Osteocyte (in vitro differentiated cells): Measurements from ENCODE around the gene MYO15B. TPM values are rescaled to one million over a fixed set of nuclear protein-coding genes. Genes with fewer than 3 reads are reported as not detected.

Source experiments
- DNase-seq: peaks from one replicate; pipeline ENCODE4 v3.0.0; 2021; ENCODE audit warnings: mixed read lengths; ENCODE audit not compliant: unreplicated experiment; ENCODE audit errors: extremely low spot score
- H3K27ac Mint-ChIP-seq: one replicate; pipeline ENCODE4 v1.8.0; 2021; ENCODE audit warnings: mild to moderate bottlenecking, mixed read lengths; ENCODE audit not compliant: unreplicated experiment
- H3K27me3 Mint-ChIP-seq: one replicate; pipeline ENCODE4 v1.8.0; 2021; ENCODE audit warnings: mixed read lengths; ENCODE audit not compliant: unreplicated experiment
- H3K36me3 Mint-ChIP-seq: one replicate; pipeline ENCODE4 v1.8.0; 2021; ENCODE audit warnings: mixed read lengths; ENCODE audit not compliant: unreplicated experiment
- H3K4me1 Mint-ChIP-seq: one replicate; pipeline ENCODE4 v1.8.0; 2021; ENCODE audit warnings: mixed read lengths; ENCODE audit not compliant: unreplicated experiment
- H3K4me3 Mint-ChIP-seq: one replicate; pipeline ENCODE4 v1.8.0; 2021; ENCODE audit warnings: mild to moderate bottlenecking, moderate library complexity, mixed read lengths; ENCODE audit not compliant: unreplicated experiment
- H3K9me3 Mint-ChIP-seq: one replicate; pipeline ENCODE4 v1.8.0; 2021; ENCODE audit warnings: mixed read lengths; ENCODE audit not compliant: unreplicated experiment
- total RNA-seq: library from RNA; stranded (reverse); gene quantifications from 2 replicates; pipeline ENCODE4 v1.2.1, GENCODE V29; 2021
- TF ChIP-seq, protein P1 (sequence below): fragments of 200-600 bp; sonication (generic); IDR thresholded peaks from 2 replicates; pipeline ENCODE4 v1.5.0; 2021; ENCODE audit warnings: antibody characterized with exemption, mild to moderate bottlenecking, moderate library complexity

The MYO15B gene
- total RNA-seq, 1 donor from 2014 or later: 40.8 TPM

DNA sequence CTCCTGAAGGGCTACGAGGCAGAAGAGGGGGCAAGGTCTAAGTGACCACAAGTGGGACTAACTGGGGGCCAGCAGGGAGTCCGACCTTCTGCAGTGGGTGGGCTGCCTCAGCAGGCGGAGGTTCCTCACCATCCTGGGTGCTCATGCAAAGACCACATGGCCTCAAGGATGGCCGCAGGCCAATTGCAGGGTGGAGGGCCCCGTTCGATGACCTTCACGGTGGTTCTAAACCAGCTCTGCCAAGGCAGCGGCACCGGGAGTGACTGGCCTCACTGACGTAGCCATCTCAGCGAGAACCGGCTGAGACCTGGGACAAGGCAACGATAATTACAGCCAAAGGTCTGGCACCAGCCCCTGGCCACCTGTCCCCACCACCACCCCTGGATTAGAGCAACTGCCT, 51.3 kb downstream of the MYO15B start:
- TF ChIP-seq, protein P1, sequence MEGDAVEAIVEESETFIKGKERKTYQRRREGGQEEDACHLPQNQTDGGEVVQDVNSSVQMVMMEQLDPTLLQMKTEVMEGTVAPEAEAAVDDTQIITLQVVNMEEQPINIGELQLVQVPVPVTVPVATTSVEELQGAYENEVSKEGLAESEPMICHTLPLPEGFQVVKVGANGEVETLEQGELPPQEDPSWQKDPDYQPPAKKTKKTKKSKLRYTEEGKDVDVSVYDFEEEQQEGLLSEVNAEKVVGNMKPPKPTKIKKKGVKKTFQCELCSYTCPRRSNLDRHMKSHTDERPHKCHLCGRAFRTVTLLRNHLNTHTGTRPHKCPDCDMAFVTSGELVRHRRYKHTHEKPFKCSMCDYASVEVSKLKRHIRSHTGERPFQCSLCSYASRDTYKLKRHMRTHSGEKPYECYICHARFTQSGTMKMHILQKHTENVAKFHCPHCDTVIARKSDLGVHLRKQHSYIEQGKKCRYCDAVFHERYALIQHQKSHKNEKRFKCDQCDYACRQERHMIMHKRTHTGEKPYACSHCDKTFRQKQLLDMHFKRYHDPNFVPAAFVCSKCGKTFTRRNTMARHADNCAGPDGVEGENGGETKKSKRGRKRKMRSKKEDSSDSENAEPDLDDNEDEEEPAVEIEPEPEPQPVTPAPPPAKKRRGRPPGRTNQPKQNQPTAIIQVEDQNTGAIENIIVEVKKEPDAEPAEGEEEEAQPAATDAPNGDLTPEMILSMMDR: no peak
- H3K4me1 Mint-ChIP-seq: peaks cover 11% of the 10 kb centered on the region
- DNase-seq: no peak
- H3K27ac Mint-ChIP-seq: no peak overlapping the region
- H3K9me3 Mint-ChIP-seq: no peaks in the 10 kb centered on the region
- no peak overlapping the region for H3K4me3 Mint-ChIP-seq
- no peaks in the 10 kb centered on the region for H3K27me3 Mint-ChIP-seq
- peaks cover 2% of the 10 kb centered on the region for H3K36me3 Mint-ChIP-seq

DNA sequence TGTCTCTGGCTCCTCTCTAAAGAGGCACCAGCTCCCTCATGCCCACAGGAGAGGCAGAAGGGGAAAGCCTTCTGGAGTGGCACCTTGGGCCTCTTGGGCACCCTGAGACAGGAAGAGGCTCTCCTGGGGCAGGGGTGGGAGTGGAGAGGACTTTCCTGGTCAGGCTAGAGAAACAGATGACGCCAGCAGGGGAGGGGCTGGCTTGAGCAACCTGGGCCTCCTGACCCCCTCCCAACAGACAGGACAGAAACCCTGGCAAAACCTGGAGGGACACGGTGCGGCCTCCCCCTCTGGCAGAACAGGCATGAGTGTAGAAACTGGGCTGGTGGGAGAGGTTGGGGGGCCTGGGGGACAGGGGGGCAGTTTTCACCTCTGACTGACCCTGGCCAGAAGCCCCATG, 51.7 kb downstream of the MYO15B start:
- Mint-ChIP-seq H3K4me1 (peaks cover 6% of the 10 kb centered on the region), H3K36me3 (peaks cover 2% of the 10 kb centered on the region), H3K27ac (no peak overlapping the region), H3K4me3 (no peak overlapping the region), H3K27me3 (no peaks in the 10 kb centered on the region), H3K9me3 (no peaks in the 10 kb centered on the region)
- TF ChIP-seq, protein P1: no peak
- no peak for DNase-seq

DNA sequence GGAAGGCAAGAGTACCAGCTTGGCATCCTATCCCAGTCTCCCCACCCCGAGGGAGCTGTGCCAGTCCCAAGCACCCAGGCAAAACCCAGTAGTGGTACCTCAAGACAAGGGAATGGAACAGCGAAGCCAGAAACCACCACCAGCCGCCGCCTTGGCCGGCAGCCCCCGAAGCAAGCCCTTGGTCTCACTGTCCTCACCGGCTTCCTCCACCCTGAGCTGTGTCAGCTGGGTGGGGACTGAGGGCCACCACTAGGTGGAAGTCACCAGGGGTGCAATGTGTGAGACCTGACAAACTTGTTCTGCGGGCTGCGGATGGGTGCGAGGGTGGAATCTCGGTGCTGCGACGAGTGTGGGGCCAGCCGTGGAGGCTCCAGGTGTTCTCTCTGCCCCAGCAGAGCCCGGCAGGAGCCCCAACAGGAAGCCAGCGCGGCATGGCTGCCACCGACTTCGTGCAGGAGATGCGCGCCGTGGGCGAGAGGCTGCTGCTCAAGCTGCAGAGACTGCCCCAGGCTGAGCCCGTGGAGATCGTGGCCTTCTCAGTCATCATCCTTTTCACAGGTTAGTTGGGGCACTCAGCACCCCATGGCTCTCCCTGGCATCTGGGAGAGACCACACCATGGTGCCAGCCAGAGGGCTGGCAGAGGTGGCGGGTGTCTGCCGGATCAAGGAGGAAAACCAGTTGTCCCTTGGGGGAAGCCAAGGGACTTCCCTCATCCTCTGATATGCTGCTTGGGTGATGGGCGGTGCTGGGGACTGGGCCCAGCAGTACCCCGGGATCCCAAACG, 52.4 kb downstream of the MYO15B start:
- H3K27ac Mint-ChIP-seq: no peak overlapping the region

DNA sequence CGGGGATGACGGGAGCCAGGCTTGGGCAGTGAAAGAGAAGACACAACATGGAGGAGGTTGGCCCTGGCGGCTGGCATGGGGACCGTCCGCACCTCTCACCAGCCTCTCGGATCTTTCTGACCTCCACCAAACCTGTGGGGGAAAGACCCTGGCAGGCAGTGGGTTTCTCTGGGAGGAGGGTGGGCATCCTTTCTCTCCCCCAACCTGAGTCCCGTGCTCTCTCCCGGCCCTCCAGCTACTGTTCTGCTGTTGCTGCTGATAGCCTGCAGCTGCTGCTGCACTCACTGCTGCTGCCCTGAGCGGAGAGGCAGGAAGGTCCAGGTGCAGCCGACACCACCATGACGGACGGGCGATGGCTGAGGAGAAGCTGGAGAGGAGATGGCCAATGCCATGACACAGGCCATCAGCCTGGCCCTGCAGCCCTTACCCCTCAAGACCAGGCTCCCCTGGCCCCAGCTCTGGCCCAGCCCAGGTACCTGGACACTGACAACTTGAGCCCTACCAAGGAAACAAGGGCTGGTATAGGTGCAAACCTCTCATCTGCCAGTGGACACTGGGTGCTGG, 53.0 kb downstream of the MYO15B start:
- peaks cover 2% of the 10 kb centered on the region for H3K36me3 Mint-ChIP-seq
- no peak overlapping the region for H3K4me3 Mint-ChIP-seq
- no peak for DNase-seq
- H3K27ac Mint-ChIP-seq: no peak overlapping the region
- peaks cover under 1% of the 10 kb centered on the region for H3K4me1 Mint-ChIP-seq
- TF ChIP-seq, protein P1: no peak
- no peaks in the 10 kb centered on the region for H3K27me3 Mint-ChIP-seq
- no peaks in the 10 kb centered on the region for H3K9me3 Mint-ChIP-seq

More for the DNA sequence above, 52.4 kb downstream of the MYO15B start:
- Mint-ChIP-seq H3K36me3 (peaks cover 2% of the 10 kb centered on the region), H3K4me1 (no peaks in the 10 kb centered on the region), H3K27me3 (no peaks in the 10 kb centered on the region), H3K9me3 (no peaks in the 10 kb centered on the region), H3K4me3 (no peak overlapping the region)
- DNase-seq: no peak
- TF ChIP-seq, protein P1: no peak

DNA sequence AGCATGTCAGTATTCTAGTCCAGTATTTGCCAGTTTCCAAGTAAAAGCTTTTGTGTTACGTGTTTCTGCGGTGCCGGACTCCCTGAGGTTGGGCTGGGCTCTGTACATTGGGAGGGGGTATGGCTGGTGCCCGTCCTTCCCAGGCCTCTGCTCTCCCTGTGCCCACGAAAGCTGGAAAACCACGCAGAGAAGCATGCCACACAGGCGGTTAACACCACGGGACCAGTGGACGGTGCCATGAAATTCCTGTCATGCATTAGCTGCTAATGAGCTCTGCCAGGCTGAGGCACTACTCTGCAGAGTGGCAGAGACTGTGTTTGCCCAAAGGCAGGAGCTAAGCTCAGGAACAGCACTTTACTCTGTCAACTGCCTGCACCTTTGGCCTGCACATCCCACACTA, 53.7 kb downstream of the MYO15B start:
- no peak for DNase-seq
- no peaks in the 10 kb centered on the region for H3K9me3 Mint-ChIP-seq
- no peak overlapping the region for H3K4me3 Mint-ChIP-seq
- no peaks in the 10 kb centered on the region for H3K27me3 Mint-ChIP-seq
- peaks cover 2% of the 10 kb centered on the region for H3K36me3 Mint-ChIP-seq
- H3K27ac Mint-ChIP-seq: no peak overlapping the region
- TF ChIP-seq, protein P1: no peak
- H3K4me1 Mint-ChIP-seq: peaks cover 4% of the 10 kb centered on the region
